PFSK-1 (cell line): ENCODE data around the gene DUSP21.

Experiments
- FOXP2 ChIP-seq: optimal IDR thresholded peaks from 2 replicates; pipeline ENCODE3; 2011; ENCODE audit warnings: borderline replicate concordance, control low read depth, inconsistent platforms; ENCODE audit not compliant: insufficient read depth; ENCODE audit errors: extremely low read length, extremely low read depth
- POLR2AphosphoS5 ChIP-seq: IDR thresholded peaks from 2 replicates; pipeline ENCODE4 v1.6.1; 2012; ENCODE audit warnings: low read depth, mild to moderate bottlenecking, control low read depth, low read length, moderate library complexity
- SIN3A ChIP-seq: IDR thresholded peaks from 2 replicates; pipeline ENCODE4 v1.6.1; 2012; ENCODE audit warnings: mild to moderate bottlenecking, low read length, moderate library complexity, borderline replicate concordance; ENCODE audit not compliant: insufficient read depth
- TAF1 ChIP-seq: IDR thresholded peaks from 2 replicates; pipeline ENCODE4 v1.6.1; 2012; ENCODE audit warnings: low read length, control low read depth, borderline replicate concordance; ENCODE audit not compliant: insufficient read depth
- TF ChIP-seq, protein P1 (sequence below), 2 experiments: IDR thresholded peaks; 2 replicates each; pipeline versions ENCODE4 v1.6.1 to v1.8.0; 2011 to 2012; ENCODE audit warnings: low read depth in 2 of 2, low read length in 2 of 2, control low read depth in 1 of 2, inconsistent platforms in 1 of 2, mild to moderate bottlenecking in 1 of 2, moderate library complexity in 1 of 2; ENCODE audit not compliant: insufficient read depth in 1 of 2

The DUSP21 gene

GRCh38 chrX:44817029-44817428 is 26.8 kb upstream of the DUSP21 start:
- TF ChIP-seq, protein P1, sequence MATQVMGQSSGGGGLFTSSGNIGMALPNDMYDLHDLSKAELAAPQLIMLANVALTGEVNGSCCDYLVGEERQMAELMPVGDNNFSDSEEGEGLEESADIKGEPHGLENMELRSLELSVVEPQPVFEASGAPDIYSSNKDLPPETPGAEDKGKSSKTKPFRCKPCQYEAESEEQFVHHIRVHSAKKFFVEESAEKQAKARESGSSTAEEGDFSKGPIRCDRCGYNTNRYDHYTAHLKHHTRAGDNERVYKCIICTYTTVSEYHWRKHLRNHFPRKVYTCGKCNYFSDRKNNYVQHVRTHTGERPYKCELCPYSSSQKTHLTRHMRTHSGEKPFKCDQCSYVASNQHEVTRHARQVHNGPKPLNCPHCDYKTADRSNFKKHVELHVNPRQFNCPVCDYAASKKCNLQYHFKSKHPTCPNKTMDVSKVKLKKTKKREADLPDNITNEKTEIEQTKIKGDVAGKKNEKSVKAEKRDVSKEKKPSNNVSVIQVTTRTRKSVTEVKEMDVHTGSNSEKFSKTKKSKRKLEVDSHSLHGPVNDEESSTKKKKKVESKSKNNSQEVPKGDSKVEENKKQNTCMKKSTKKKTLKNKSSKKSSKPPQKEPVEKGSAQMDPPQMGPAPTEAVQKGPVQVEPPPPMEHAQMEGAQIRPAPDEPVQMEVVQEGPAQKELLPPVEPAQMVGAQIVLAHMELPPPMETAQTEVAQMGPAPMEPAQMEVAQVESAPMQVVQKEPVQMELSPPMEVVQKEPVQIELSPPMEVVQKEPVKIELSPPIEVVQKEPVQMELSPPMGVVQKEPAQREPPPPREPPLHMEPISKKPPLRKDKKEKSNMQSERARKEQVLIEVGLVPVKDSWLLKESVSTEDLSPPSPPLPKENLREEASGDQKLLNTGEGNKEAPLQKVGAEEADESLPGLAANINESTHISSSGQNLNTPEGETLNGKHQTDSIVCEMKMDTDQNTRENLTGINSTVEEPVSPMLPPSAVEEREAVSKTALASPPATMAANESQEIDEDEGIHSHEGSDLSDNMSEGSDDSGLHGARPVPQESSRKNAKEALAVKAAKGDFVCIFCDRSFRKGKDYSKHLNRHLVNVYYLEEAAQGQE (IDR thresholded peaks at IDR 0.05; ENCODE audit: insufficient read depth in 1 of 2, low read depth in 2 of 2, low read length in 2 of 2) = no peak
- TF ChIP-seq FOXP2 = no peak
- TF ChIP-seq POLR2AphosphoS5 = no peak
- no peak for TF ChIP-seq TAF1
- TF ChIP-seq SIN3A = no peak

GRCh38 chrX:44822601-44823000 is 21.2 kb upstream of the DUSP21 start:
- TF ChIP-seq SIN3A = no peak
- no peak for TF ChIP-seq FOXP2
- TF ChIP-seq TAF1 = no peak
- TF ChIP-seq, protein P1 (IDR thresholded peaks at IDR 0.05; ENCODE audit: insufficient read depth in 1 of 2, low read depth in 2 of 2, low read length in 2 of 2) = no peak
- TF ChIP-seq POLR2AphosphoS5 = no peak

DNA sequence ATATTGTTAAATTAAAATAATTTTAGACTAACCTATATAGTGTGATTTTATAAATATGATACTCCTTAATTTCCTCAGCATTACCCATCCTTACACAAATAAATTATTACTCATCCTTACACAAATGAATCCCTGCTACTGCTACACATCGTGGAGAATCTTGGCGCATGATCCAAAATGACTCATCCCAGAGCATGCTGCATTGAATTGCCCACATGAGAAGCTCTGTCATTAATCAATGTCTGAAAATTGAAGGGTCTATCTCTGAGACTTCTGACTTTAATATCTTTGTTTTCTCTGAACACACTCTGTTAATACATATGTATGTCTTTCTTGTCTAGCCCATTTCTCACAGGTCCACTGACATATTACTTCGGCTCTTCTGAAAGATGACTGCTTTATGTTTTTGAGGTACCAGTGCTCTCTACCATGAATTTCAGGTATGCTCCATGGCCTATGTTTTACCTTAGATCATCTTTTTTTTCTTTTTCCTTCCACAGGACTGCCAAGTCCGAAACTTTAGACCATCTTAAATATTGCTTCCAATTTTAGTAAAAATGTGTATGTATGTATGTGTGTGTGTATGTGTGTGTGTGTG is 15.7 kb upstream of the DUSP21 start:
- TF ChIP-seq SIN3A = no peak
- TF ChIP-seq POLR2AphosphoS5 = no peak
- no peak for TF ChIP-seq TAF1
- no peak for TF ChIP-seq FOXP2
- TF ChIP-seq, protein P1 (IDR thresholded peaks at IDR 0.05; ENCODE audit: insufficient read depth in 1 of 2, low read depth in 2 of 2, low read length in 2 of 2) = no peak

- no peak for TF ChIP-seq SIN3A
These were observed 14.0 kb upstream of the DUSP21 start for GRCh38 chrX:44829832-44830231.

DNA sequence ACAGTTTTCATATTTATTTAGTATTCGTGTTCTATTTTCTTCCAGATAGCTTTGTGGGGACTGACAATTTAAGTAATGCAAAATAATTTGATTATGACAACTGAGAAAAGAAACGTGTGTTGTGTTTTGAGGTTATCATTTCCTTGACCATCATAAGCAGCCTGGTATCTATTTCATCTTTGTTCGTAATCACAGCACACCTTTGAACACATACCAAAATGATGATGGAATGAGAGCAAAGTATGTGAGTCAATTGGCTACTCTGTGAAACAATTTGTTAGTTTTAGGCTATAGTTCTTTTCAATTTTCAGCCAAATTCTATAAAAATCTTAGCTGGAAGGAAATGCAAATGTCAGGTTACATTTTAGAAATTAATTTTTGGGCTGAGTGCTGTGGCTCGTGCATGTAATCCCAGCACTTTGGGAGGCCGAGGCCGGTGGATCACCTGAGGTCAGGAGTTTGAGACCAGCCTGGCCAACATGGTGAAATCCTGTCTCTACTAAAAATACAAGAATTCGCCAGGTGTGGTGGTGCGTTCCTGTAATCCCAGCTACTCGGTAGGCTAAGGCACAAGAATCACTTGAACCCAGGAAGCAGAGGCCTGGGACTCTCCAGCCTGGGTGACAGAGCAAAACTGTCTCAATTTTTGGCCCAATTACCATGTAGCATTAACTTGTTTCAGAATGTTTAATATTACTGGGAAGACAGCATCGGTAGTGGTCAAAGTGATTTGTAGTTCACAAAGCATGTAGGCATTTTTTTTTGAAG is 1.1 kb upstream of the DUSP21 start:
- TF ChIP-seq POLR2AphosphoS5 (no peak), FOXP2 (no peak), SIN3A (no peak), TAF1 (no peak)
- TF ChIP-seq, protein P1 (IDR thresholded peaks at IDR 0.05; ENCODE audit: insufficient read depth in 1 of 2, low read depth in 2 of 2, low read length in 2 of 2) = no peak
